ENCODE measurements around the gene ULK3. TPM values are rescaled to one million over a fixed set of nuclear protein-coding genes. Genes with fewer than 3 reads are reported as not detected.

The ULK3 gene
- total and polyA plus RNA-seq, 2 donors (not counting 1 experiment from before 2014, with no cell fraction given): 51.1 to 108 TPM

- Histone ChIP-seq H3K27ac (ENCODE audit: low read length in 2 of 2) (no peak overlapping the region), H3K36me3 (replicated peaks in 1 of 2; ENCODE audit: control extremely low read depth in 1 of 2, control insufficient read depth in 1 of 2, extremely low read depth in 1 of 2, insufficient read depth in 2 of 2, low read length in 1 of 2) (no peaks in the 10 kb centered on the region), H3K4me1 (ENCODE audit: control insufficient read depth in 2 of 2, insufficient read depth in 2 of 2, low read length in 2 of 2) (peaks cover 3 to 7% of the 10 kb centered on the region in 2 donors), H3K79me2 (ENCODE audit: control insufficient read depth, insufficient read depth, low read length) (no peaks in the 10 kb centered on the region), H3K27me3 (replicated peaks in 1 of 4; ENCODE audit: control extremely low read depth in 1 of 4, control insufficient read depth in 3 of 4, insufficient read depth in 4 of 4, low read length in 3 of 4) (no peaks in the 10 kb centered on the region), H3K4me3 (ENCODE audit: control extremely low read depth in 1 of 5, extremely low read depth in 1 of 5, insufficient read depth in 1 of 5, low read depth in 2 of 5, low read length in 4 of 5) (no peak overlapping the region), H4K20me1 (ENCODE audit: control insufficient read depth, insufficient read depth, low read length, poor library complexity, severe bottlenecking) (no peaks in the 10 kb centered on the region), H3K4me2 (replicated peaks; ENCODE audit: low read depth, low read length, poor library complexity, severe bottlenecking) (no peak overlapping the region), H3K9ac (ENCODE audit: low read length) (no peak overlapping the region), H3K9me3 (ENCODE audit: control extremely low read depth in 1 of 3, control insufficient read depth in 2 of 3, insufficient read depth in 1 of 3, low read length in 2 of 3) (peaks cover 0 to 9% (median 3%) of the 10 kb centered on the region in 3 donors), H2AFZ (ENCODE audit: insufficient read depth, low read depth, low read length, poor library complexity, severe bottlenecking) (no peak overlapping the region)
- no peak for TF ChIP-seq EZH2 (IDR thresholded peaks at IDR 0.05; ENCODE audit: borderline replicate concordance, insufficient read depth, low read depth, low read length, poor library complexity, severe bottlenecking)
- H3K9me3 Mint-ChIP-seq (ENCODE audit: insufficient read depth): no peaks in the 10 kb centered on the region
- H3K27me3 Mint-ChIP-seq: no peaks in the 10 kb centered on the region
- WGBS (ENCODE audit: insufficient coverage): 100% methylated on average over 1 of the region's 4 CpGs
- CTCF ChIA-PET: interaction anchor here (2.8 kb wide), 1 partner anchor 23 kb away, joined by 9 read pairs; no protein-coding TSS in a partner anchor
- no peak overlapping the region for H3K27ac Mint-ChIP-seq
- no peak overlapping the region for H3K4me3 Mint-ChIP-seq
- no peak for DNase-seq
- H3K4me1 Mint-ChIP-seq: peaks cover 5% of the 10 kb centered on the region
- no peak for ATAC-seq (ENCODE audit: low read depth)
- POLR2A ChIA-PET: no interaction called here
- intact Hi-C loops (cut with micrococcal nuclease): no loop called here
These were observed 35.3 kb upstream of the ULK3 start for GRCh38 chr15:74878273-74878672.

GRCh38 chr15:74873756-74874424 is 30.9 kb upstream of the ULK3 start:
- Histone ChIP-seq H3K36me3 (replicated peaks in 1 of 2; ENCODE audit: control extremely low read depth in 1 of 2, control insufficient read depth in 1 of 2, extremely low read depth in 1 of 2, insufficient read depth in 2 of 2, low read length in 1 of 2) (peaks cover 0 to 4% of the 10 kb centered on the region in 2 experiments), H3K9ac (ENCODE audit: low read length) (peak overlapping the region; percentile 88), H3K4me1 (ENCODE audit: control insufficient read depth in 2 of 2, insufficient read depth in 2 of 2, low read length in 2 of 2) (peaks cover 31 to 45% of the 10 kb centered on the region in 2 donors), H4K20me1 (ENCODE audit: control insufficient read depth, insufficient read depth, low read length, poor library complexity, severe bottlenecking) (peaks cover 32% of the 10 kb centered on the region), H3K9me3 (ENCODE audit: control extremely low read depth in 1 of 3, control insufficient read depth in 2 of 3, insufficient read depth in 1 of 3, low read length in 2 of 3) (no peaks in the 10 kb centered on the region), H3K27me3 (replicated peaks in 1 of 4; ENCODE audit: control extremely low read depth in 1 of 4, control insufficient read depth in 3 of 4, insufficient read depth in 4 of 4, low read length in 3 of 4) (no peaks in the 10 kb centered on the region), H3K27ac (ENCODE audit: low read length in 2 of 2) (peak overlapping the region; percentile 38 to 59), H2AFZ (ENCODE audit: insufficient read depth, low read depth, low read length, poor library complexity, severe bottlenecking) (peak overlapping the region; percentile 95), H3K4me2 (replicated peaks; ENCODE audit: low read depth, low read length, poor library complexity, severe bottlenecking) (peak overlapping the region; percentile 98), H3K79me2 (ENCODE audit: control insufficient read depth, insufficient read depth, low read length) (peaks cover 42% of the 10 kb centered on the region), H3K4me3 (ENCODE audit: control extremely low read depth in 1 of 5, extremely low read depth in 1 of 5, insufficient read depth in 1 of 5, low read depth in 2 of 5, low read length in 4 of 5) (peak overlapping the region; percentile 64 to 91 (median 83))
- 21% methylated on average over 10 of the region's 16 CpGs for WGBS (ENCODE audit: insufficient coverage)
- H3K27me3 Mint-ChIP-seq: no peaks in the 10 kb centered on the region
- ChIA-PET CTCF (interaction anchor here (0.9 to 3.1 kb wide), 4 partner anchors 16 to 32 kb away, joined by 3 to 16 read pairs (median 4); partner anchors contain the start of gene MPI), POLR2A (interaction anchor here (0.5 to 0.9 kb wide), 3 partner anchors 16 to 151 kb away, joined by 3 to 4 read pairs (median 4); no protein-coding TSS in a partner anchor)
- peaks cover 37% of the 10 kb centered on the region for H3K4me1 Mint-ChIP-seq
- H3K9me3 Mint-ChIP-seq (ENCODE audit: insufficient read depth): no peaks in the 10 kb centered on the region
- H3K4me3 Mint-ChIP-seq: peak overlapping the region; percentile 95
- DNase-seq (no peak), ATAC-seq (ENCODE audit: low read depth) (no peak)
- intact Hi-C loops (cut with micrococcal nuclease): loop anchor here (1.0 to 2.0 kb wide), 7 partner anchors 15 to 328 kb away; partner anchors contain the start of genes COX5A, FAM219B, MPI and ULK3
- peak overlapping the region; percentile 98 for H3K27ac Mint-ChIP-seq
- TF ChIP-seq, protein P1, sequence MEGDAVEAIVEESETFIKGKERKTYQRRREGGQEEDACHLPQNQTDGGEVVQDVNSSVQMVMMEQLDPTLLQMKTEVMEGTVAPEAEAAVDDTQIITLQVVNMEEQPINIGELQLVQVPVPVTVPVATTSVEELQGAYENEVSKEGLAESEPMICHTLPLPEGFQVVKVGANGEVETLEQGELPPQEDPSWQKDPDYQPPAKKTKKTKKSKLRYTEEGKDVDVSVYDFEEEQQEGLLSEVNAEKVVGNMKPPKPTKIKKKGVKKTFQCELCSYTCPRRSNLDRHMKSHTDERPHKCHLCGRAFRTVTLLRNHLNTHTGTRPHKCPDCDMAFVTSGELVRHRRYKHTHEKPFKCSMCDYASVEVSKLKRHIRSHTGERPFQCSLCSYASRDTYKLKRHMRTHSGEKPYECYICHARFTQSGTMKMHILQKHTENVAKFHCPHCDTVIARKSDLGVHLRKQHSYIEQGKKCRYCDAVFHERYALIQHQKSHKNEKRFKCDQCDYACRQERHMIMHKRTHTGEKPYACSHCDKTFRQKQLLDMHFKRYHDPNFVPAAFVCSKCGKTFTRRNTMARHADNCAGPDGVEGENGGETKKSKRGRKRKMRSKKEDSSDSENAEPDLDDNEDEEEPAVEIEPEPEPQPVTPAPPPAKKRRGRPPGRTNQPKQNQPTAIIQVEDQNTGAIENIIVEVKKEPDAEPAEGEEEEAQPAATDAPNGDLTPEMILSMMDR (IDR thresholded peaks at IDR 0.05): no peak
- TF ChIP-seq EZH2 (IDR thresholded peaks at IDR 0.05; ENCODE audit: borderline replicate concordance, insufficient read depth, low read depth, low read length, poor library complexity, severe bottlenecking): no peak
